C4-2B (cell line): ENCODE results near the gene MBNL3.

Experiments used
- ZFX ChIP-seq: fragments of 450-650 bp; IDR thresholded peaks from 2 replicates; pipeline ENCODE4 v1.6.1; 2017
- TF ChIP-seq, protein P1 (sequence below): fragments of 450-650 bp; conservative IDR thresholded peaks from 2 replicates; pipeline ENCODE4 v1.5.1; 2017; ENCODE audit warnings: mild to moderate bottlenecking

DNA sequence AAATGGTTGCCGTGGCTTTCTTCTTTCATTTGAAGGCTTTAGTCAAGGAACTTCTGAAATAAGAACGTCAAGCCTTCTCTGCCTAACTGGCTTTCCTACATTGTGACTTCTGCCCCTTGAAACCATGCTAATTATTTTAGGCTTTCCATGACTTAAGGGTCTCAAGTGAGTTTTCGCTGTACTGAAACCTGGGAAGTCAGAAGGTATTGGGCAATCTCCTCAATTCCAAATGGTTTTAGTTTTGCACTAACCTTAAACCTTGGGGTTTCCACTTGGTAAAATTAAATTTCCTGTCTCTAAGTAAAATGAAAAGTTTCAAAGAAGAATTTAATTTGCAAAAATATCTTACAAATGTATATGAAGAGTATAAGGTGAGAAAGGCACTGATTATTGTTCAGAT is 73.8 kb downstream of the MBNL3 start:
- TF ChIP-seq, protein P1, sequence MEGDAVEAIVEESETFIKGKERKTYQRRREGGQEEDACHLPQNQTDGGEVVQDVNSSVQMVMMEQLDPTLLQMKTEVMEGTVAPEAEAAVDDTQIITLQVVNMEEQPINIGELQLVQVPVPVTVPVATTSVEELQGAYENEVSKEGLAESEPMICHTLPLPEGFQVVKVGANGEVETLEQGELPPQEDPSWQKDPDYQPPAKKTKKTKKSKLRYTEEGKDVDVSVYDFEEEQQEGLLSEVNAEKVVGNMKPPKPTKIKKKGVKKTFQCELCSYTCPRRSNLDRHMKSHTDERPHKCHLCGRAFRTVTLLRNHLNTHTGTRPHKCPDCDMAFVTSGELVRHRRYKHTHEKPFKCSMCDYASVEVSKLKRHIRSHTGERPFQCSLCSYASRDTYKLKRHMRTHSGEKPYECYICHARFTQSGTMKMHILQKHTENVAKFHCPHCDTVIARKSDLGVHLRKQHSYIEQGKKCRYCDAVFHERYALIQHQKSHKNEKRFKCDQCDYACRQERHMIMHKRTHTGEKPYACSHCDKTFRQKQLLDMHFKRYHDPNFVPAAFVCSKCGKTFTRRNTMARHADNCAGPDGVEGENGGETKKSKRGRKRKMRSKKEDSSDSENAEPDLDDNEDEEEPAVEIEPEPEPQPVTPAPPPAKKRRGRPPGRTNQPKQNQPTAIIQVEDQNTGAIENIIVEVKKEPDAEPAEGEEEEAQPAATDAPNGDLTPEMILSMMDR: no peak
- no peak for TF ChIP-seq ZFX
